HL-60 (cell line): ENCODE data around the gene NMNAT1.
A peak's percentile ranks its signal among the peaks of the same experiment; 100 is the strongest.

Source experiments
- DNase-seq, 2 experiments: peaks; one replicate each; pipeline ENCODE4 v3.0.0-alpha.2; 2010 to 2020; ENCODE audit warnings: low read depth in 1 of 2, low spot score in 1 of 2
- H3K27ac ChIP-seq: fragments of 250-450 bp; sonication (Bioruptor Pico); replicated peaks from 2 replicates; pipeline ENCODE4 v1.5.1; 2020; ENCODE audit warnings: mild to moderate bottlenecking, moderate library complexity
- H3K27me3 ChIP-seq: fragments of 250-450 bp; sonication (Bioruptor Pico); 2 replicates; pipeline ENCODE4 v1.5.1; 2021; ENCODE audit warnings: mild to moderate bottlenecking, moderate library complexity; ENCODE audit not compliant: insufficient read depth, poor library complexity, severe bottlenecking
- H3K4me3 ChIP-seq: replicated peaks from 2 replicates; pipeline ENCODE4 v1.5.1; 2011; ENCODE audit warnings: mild to moderate bottlenecking, control low read depth, low read length; ENCODE audit not compliant: insufficient read depth
- GABPA ChIP-seq: IDR thresholded peaks from 2 replicates; pipeline ENCODE4 v1.6.1; 2012; ENCODE audit warnings: low read depth
- POLR2AphosphoS5 ChIP-seq: IDR thresholded peaks from 2 replicates; pipeline ENCODE4 v1.6.1; 2012; ENCODE audit warnings: low read depth
- SPI1 ChIP-seq: IDR thresholded peaks from 2 replicates; pipeline ENCODE4 v1.6.1; 2012; ENCODE audit warnings: low read depth, mild to moderate bottlenecking, borderline replicate concordance
- TF ChIP-seq, protein P1 (sequence below): IDR thresholded peaks from 2 replicates; pipeline ENCODE4 v1.6.1; 2012; ENCODE audit warnings: low read depth; ENCODE audit not compliant: insufficient replicate concordance
- TF ChIP-seq, protein P2 (sequence below): IDR thresholded peaks from one replicate; pipeline ENCODE4 v1.5.1; 2011; ENCODE audit warnings: low read length, control low read depth, inconsistent platforms; ENCODE audit not compliant: insufficient read depth

The NMNAT1 gene

DNA sequence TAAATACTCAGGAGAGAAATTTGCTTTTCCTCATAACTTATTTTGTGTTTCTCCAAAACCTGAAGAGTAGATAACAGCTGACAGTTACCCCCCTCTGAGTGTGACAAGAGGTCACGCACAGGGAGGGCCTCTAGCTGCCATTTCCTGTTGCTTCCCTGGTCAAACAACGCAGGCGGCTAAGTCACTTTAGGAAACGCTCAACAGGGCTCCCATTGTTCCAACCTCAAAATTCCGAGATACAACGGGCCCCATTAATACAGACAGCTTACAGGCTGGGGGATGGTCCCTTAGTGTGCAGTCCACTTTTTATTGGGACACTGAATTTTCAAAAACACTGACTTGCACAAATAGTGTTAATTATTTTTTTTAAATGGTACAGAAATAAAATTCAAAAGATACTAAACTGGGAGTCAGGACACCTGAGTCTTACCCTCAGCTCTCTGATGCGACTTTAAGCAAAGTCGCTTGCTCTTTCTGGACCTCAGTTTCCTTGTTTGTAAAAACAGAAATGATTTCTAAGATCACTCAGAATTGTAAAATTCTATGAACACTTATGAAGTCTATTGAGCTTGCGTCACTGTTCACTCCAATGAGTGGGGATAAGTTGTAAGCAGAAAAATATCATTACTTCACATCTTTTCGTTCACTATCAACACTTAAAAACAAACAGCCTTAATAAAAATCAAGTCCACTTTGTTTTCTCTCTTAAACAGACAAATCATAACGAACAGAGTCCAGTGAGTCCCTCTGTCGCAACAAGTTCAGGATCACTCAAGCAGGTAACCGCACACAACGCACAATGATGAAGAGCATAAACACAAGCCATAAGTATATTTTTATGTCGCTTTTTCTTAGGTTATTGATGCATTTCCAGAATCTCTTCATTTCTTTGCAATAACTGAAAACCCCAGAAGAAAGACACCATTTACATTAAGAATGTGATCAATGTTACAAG is 13.6 kb upstream of the NMNAT1 start:
- no peak overlapping the region for H3K27ac ChIP-seq
- no peak overlapping the region for H3K4me3 ChIP-seq
- no peaks in the 10 kb centered on the region for H3K27me3 ChIP-seq
- no peak for DNase-seq
- TF ChIP-seq, protein P1, sequence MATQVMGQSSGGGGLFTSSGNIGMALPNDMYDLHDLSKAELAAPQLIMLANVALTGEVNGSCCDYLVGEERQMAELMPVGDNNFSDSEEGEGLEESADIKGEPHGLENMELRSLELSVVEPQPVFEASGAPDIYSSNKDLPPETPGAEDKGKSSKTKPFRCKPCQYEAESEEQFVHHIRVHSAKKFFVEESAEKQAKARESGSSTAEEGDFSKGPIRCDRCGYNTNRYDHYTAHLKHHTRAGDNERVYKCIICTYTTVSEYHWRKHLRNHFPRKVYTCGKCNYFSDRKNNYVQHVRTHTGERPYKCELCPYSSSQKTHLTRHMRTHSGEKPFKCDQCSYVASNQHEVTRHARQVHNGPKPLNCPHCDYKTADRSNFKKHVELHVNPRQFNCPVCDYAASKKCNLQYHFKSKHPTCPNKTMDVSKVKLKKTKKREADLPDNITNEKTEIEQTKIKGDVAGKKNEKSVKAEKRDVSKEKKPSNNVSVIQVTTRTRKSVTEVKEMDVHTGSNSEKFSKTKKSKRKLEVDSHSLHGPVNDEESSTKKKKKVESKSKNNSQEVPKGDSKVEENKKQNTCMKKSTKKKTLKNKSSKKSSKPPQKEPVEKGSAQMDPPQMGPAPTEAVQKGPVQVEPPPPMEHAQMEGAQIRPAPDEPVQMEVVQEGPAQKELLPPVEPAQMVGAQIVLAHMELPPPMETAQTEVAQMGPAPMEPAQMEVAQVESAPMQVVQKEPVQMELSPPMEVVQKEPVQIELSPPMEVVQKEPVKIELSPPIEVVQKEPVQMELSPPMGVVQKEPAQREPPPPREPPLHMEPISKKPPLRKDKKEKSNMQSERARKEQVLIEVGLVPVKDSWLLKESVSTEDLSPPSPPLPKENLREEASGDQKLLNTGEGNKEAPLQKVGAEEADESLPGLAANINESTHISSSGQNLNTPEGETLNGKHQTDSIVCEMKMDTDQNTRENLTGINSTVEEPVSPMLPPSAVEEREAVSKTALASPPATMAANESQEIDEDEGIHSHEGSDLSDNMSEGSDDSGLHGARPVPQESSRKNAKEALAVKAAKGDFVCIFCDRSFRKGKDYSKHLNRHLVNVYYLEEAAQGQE = no peak
- TF ChIP-seq, protein P2, sequence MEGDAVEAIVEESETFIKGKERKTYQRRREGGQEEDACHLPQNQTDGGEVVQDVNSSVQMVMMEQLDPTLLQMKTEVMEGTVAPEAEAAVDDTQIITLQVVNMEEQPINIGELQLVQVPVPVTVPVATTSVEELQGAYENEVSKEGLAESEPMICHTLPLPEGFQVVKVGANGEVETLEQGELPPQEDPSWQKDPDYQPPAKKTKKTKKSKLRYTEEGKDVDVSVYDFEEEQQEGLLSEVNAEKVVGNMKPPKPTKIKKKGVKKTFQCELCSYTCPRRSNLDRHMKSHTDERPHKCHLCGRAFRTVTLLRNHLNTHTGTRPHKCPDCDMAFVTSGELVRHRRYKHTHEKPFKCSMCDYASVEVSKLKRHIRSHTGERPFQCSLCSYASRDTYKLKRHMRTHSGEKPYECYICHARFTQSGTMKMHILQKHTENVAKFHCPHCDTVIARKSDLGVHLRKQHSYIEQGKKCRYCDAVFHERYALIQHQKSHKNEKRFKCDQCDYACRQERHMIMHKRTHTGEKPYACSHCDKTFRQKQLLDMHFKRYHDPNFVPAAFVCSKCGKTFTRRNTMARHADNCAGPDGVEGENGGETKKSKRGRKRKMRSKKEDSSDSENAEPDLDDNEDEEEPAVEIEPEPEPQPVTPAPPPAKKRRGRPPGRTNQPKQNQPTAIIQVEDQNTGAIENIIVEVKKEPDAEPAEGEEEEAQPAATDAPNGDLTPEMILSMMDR = no peak
- TF ChIP-seq SPI1 (no peak), GABPA (no peak), POLR2AphosphoS5 (no peak)

DNA sequence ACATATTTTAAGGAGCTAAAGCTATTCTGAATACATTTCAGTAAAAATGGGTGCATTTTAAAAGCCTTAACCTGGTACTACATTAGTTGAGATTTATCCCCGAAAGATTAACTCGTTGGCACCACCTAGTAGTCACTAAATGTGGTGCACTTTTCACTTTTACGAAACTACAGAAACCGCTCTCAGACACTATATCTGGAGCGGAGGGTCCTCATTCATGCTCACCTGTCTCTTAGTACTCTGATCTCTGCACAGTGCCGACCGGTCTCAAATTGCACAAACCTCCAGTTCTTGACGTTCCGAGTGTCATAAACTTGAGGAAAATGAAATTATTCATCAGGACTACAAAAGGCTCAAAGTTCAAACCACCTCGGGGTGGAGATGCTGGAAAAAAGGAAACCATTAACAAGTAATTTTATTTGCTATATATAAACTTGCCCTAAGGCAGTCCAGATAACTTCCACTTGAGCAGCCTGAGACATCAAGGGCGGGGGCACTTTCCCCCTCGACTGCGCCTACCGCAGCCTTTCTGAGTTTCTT is 806 bp upstream of the NMNAT1 start:
- H3K4me3 ChIP-seq = peak overlapping the region; percentile 77
- peak overlapping the region; percentile 80 for H3K27ac ChIP-seq
- peak; percentile 25 to 44 for DNase-seq
- TF ChIP-seq SPI1 = no peak; the same call in 1 of the 2 replicates
- no peak for TF ChIP-seq GABPA
- TF ChIP-seq, protein P1 = no peak
- TF ChIP-seq, protein P2 = peak; percentile 40
- TF ChIP-seq POLR2AphosphoS5 = no peak
- H3K27me3 ChIP-seq = no peaks in the 10 kb centered on the region

DNA sequence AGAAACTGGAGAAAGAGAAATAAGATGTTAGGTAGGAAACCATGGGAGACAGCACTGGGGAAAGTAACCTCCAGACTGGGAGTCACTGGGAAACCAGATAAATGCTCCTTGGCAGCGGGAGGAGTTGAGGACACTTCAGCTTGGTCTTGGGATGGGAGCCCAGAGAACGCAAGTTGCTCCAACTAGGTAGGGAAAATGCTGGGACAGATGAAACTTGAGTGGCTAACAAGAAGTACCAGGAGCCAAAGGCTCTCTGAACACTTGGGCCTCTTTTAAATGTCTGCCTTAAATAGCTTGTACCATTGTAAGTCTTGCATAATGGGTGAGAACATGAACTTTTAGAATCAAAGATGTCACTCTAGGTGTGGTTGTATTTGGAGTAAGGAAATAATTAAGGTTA is 3.0 kb downstream of the NMNAT1 start:
- Histone ChIP-seq H3K4me3 (no peak overlapping the region), H3K27me3 (no peaks in the 10 kb centered on the region), H3K27ac (no peak overlapping the region)
- TF ChIP-seq POLR2AphosphoS5 = no peak
- no peak for TF ChIP-seq SPI1
- TF ChIP-seq, protein P2 = no peak
- TF ChIP-seq GABPA = no peak
- TF ChIP-seq, protein P1 = no peak
- DNase-seq = no peak
